PFSK-1 (cell line): ENCODE data around the gene ANKRD13D.

ENCODE experiments used
- FOXP2 ChIP-seq: optimal IDR thresholded peaks from 2 replicates; pipeline ENCODE3; 2011; ENCODE audit warnings: borderline replicate concordance, control low read depth, inconsistent platforms; ENCODE audit not compliant: insufficient read depth; ENCODE audit errors: extremely low read length, extremely low read depth
- POLR2AphosphoS5 ChIP-seq: IDR thresholded peaks from 2 replicates; pipeline ENCODE4 v1.6.1; 2012; ENCODE audit warnings: low read depth, mild to moderate bottlenecking, control low read depth, low read length, moderate library complexity
- SIN3A ChIP-seq: IDR thresholded peaks from 2 replicates; pipeline ENCODE4 v1.6.1; 2012; ENCODE audit warnings: mild to moderate bottlenecking, low read length, moderate library complexity, borderline replicate concordance; ENCODE audit not compliant: insufficient read depth
- TAF1 ChIP-seq: IDR thresholded peaks from 2 replicates; pipeline ENCODE4 v1.6.1; 2012; ENCODE audit warnings: low read length, control low read depth, borderline replicate concordance; ENCODE audit not compliant: insufficient read depth
- TF ChIP-seq, protein P1 (sequence below), 2 experiments: IDR thresholded peaks; 2 replicates each; pipeline versions ENCODE4 v1.6.1 to v1.8.0; 2011 to 2012; ENCODE audit warnings: low read depth in 2 of 2, low read length in 2 of 2, control low read depth in 1 of 2, inconsistent platforms in 1 of 2, mild to moderate bottlenecking in 1 of 2, moderate library complexity in 1 of 2; ENCODE audit not compliant: insufficient read depth in 1 of 2

ANKRD13D gene

DNA sequence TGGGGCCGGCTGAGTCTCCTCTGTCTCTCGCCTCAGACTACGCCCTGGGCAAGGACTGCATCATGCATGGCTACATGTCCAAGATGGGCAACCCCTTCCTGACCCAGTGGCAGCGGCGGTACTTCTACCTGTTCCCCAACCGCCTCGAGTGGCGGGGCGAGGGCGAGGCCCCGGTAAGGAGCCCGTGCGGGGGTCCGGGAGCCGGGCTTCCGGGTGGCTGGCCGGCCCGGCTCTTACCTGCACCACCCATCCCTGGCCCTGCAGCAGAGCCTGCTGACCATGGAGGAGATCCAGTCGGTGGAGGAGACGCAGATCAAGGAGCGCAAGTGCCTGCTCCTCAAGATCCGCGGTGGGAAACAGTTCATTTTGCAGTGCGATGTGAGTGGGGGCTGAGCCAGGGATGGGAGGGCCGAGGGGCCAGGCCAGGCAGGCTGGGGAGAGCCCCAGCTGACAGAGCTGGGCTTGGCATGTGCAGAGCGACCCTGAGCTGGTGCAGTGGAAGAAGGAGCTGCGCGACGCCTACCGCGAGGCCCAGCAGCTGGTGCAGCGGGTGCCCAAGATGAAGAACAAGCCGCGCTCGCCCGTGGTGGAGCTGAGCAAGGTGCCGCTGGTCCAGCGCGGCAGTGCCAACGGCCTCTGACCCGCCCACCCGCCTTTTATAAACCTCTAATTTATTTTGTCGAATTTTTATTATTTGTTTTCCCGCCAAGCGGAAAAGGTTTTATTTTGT, 4.1 kb upstream of the ANKRD13D start:
- TF ChIP-seq TAF1 (no peak), POLR2AphosphoS5 (no peak), SIN3A (no peak), FOXP2 (no peak)
- TF ChIP-seq, protein P1, sequence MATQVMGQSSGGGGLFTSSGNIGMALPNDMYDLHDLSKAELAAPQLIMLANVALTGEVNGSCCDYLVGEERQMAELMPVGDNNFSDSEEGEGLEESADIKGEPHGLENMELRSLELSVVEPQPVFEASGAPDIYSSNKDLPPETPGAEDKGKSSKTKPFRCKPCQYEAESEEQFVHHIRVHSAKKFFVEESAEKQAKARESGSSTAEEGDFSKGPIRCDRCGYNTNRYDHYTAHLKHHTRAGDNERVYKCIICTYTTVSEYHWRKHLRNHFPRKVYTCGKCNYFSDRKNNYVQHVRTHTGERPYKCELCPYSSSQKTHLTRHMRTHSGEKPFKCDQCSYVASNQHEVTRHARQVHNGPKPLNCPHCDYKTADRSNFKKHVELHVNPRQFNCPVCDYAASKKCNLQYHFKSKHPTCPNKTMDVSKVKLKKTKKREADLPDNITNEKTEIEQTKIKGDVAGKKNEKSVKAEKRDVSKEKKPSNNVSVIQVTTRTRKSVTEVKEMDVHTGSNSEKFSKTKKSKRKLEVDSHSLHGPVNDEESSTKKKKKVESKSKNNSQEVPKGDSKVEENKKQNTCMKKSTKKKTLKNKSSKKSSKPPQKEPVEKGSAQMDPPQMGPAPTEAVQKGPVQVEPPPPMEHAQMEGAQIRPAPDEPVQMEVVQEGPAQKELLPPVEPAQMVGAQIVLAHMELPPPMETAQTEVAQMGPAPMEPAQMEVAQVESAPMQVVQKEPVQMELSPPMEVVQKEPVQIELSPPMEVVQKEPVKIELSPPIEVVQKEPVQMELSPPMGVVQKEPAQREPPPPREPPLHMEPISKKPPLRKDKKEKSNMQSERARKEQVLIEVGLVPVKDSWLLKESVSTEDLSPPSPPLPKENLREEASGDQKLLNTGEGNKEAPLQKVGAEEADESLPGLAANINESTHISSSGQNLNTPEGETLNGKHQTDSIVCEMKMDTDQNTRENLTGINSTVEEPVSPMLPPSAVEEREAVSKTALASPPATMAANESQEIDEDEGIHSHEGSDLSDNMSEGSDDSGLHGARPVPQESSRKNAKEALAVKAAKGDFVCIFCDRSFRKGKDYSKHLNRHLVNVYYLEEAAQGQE (IDR thresholded peaks at IDR 0.05; ENCODE audit: insufficient read depth in 1 of 2, low read depth in 2 of 2, low read length in 2 of 2): no peak

DNA sequence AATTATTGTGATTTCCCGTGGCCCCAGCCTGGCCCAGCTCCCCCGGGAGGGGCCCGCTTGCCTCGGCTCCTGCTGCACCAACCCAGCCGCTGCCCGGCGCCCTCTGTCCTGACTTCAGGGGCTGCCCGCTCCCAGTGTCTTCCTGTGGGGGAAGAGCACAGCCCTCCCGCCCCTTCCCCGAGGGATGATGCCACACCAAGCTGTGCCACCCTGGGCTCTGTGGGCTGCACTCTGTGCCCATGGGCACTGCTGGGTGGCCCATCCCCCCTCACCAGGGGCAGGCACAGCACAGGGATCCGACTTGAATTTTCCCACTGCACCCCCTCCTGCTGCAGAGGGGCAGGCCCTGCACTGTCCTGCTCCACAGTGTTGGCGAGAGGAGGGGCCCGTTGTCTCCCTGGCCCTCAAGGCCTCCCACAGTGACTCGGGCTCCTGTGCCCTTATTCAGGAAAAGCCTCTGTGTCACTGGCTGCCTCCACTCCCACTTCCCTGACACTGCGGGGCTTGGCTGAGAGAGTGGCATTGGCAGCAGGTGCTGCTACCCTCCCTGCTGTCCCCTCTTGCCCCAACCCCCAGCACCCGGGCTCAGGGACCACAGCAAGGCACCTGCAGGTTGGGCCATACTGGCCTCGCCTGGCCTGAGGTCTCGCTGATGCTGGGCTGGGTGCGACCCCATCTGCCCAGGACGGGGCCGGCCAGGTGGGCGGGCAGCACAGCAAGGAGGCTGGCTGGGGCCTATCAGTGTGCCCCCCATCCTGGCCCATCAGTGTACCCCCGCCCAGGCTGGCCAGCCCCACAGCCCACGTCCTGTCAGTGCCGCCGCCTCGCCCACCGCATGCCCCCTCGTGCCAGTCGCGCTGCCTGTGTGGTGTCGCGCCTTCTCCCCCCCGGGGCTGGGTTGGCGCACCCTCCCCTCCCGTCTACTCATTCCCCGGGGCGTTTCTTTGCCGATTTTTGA, 3.3 kb upstream of the ANKRD13D start:
- TF ChIP-seq, protein P1 (IDR thresholded peaks at IDR 0.05; ENCODE audit: insufficient read depth in 1 of 2, low read depth in 2 of 2, low read length in 2 of 2): no peak
- TF ChIP-seq FOXP2: no peak

DNA sequence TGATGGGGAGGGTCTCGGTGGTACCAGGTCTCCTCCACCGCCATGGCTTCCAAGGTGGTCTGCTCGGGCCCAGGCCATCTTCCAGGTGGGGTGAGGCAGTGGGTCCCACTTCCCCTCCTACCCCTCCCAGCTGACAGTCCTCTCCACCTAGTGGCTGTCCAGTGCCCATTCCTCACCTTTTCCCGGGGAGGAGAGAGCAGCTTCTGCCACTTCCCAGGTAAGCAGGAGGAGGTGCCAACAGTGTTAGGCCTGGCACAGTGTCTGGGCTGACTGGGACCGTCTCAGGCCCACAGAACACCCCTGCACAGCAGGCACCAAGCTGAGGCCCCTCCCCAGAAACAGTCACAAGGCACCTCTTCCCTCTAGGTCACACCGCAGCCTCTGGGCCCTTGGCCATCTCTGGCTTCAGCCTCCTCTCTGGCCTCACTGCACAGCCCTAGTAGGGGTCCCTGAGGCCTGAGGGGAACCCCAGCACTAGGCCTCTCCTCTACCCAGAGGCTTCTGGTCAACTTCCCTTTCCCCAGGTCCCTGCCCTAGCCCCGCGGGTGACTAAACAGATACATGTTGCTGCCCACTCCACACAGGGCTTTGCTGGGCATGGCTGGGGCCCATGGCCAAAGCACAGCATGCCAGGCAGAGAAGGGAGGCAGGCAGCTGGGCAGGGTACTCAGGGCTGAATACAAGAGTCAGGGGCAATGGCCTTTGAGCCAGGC, 2.3 kb upstream of the ANKRD13D start:
- TF ChIP-seq FOXP2 (no peak), TAF1 (no peak)

DNA sequence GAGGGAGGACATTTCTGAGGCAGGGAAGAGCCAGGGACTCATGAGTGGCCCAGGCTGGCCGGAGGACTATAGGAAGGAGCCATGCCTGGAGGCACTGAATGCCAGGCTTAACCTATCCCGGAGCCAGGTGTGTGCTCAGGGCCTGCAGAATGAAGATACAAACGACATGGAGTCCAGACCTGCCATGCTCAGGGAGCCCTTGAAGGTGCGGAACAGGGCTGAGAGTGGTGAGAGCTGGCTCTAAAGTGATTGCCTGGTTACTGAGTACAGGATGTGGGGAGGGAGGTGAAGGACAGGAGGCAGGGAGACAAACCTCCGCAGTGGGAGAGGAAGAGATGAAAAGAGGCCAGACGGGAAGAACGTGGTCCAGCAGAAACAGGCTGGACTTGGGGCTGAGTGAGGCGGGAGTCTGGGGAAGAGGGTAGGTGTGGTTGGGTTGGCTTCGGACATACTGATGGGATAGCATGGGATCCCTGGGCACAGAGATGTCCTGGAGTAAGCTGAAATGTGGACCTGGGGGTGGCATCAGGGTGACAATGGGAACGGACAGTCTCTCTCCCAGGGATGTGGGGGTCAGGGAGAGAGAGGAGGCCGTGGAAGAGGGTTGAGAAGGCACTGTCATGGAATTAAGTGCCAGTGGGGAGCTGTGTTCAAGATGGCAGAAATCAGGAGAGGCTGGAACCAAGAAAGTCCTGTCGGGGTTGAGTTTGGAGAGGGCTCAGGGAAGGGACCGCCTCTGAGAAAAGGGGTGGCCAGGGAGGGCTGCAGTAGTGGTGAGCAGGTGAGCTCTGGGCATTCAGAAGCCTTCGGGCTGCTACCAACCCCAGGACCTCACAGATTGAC, 1.5 kb upstream of the ANKRD13D start:
- TF ChIP-seq POLR2AphosphoS5: no peak
- TF ChIP-seq TAF1: no peak
- no peak for TF ChIP-seq FOXP2
- TF ChIP-seq, protein P1 (IDR thresholded peaks at IDR 0.05; ENCODE audit: insufficient read depth in 1 of 2, low read depth in 2 of 2, low read length in 2 of 2): no peak
- 0 out of 2 replicates have a peak, but pooled peaks have one; percentile 26 for TF ChIP-seq SIN3A

DNA sequence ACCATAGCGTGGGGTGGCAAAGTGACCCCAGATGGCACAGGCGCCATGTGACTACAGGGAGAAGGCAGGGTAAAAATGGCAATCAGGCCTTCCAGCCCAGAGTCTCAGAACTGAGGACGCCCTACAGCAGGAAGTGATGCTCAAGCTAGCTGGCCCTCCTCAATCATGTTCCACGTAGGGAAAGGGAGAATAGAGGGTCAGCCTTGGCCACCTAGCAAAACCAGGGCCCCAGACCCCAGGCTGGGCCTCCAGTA, 978 bp upstream of the ANKRD13D start:
- TF ChIP-seq, protein P1 (IDR thresholded peaks at IDR 0.05; ENCODE audit: insufficient read depth in 1 of 2, low read depth in 2 of 2, low read length in 2 of 2): no peak
- TF ChIP-seq POLR2AphosphoS5: no peak; the same call in 1 of the 2 replicates
- no peak for TF ChIP-seq SIN3A
- TF ChIP-seq FOXP2: no peak
- no peak for TF ChIP-seq TAF1
